ENCODE results near the gene SNX10.

The SNX10 gene

GRCh38 chr7:26399736-26400135 is 108.1 kb downstream of the SNX10 start:
- DNase-seq (ENCODE audit: low read depth, low spot score): no peak

- no peak for DNase-seq (ENCODE audit: low read depth, low spot score)
Measured at GRCh38 chr7:26403640-26404039, 112.0 kb downstream of the SNX10 start.

DNA sequence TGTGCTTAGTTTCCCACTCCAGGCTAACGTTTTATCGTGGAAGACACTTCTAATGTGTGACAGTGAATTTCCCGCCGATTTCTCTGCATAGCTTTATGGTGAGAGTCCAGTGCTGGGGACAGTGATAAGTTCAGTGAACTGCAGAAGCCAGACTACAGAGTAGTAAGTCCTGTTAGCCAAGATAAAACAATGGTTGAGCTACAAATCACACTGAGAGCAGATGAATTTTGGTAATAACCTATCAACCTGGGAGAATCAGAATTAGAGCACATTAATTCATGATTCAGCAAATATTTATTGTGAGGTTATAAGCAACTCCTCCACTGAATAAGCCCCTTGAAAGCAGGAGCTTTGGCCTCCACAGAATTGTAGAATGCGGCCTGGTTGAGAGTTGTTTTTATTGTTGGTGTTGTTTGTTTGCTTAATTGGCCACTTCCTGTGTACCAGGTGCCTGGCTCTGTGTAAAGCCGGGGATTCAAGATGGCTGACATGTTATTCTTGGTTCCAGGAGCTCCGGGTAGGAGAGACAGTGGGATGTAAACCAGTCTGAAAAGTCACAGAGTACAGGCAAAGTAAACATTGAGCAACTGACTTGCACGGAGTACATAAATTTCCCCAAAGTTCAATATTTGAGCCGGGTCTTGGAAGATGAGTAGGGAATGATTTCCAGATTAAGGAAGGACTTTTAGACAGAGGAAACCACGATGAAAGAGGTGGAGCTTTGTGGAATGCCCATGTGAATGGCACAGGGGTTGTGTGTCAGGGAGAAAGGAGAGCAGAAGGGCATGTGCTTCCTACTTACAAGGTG is 112.7 kb downstream of the SNX10 start:
- DNase-seq (ENCODE audit: low read depth, low spot score): no peak

- DNase-seq (ENCODE audit: low read depth, low spot score): no peak
Measured at GRCh38 chr7:26406433-26406832, 114.8 kb downstream of the SNX10 start.

GRCh38 chr7:26409661-26410547 is 118.2 kb downstream of the SNX10 start:
- no peak for DNase-seq (ENCODE audit: low read depth, low spot score)

DNA sequence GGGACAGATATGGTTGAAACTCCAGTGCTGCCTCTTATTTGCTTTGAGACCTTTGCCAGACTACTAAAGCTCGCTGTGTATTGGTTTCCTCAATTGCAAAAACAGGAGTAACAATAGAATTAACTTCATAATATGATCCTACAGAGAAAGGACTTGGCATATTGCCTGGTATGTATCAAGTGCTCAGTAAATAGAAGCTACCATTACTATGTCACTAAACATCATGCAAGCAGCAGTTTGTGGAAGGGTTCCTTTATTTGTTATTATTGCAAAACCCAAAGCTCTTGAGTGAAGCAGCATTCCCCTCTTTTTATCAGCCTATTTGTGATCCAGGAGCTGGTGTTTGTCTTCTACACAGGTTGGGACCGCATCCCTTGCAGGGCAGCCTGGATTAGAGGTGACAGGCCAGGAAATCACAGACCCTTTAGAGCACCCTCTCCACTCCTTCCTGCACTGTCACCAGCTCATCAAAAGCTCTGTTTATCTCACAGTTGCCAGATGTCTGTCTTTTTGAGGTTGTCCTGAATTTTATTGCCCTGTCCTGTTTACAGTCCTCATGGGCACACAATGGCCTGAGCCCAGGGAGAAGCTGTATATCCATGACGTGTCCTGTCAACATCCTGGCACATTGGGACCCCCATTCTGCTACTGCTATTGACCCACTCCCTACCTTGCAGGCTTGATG is 121.5 kb downstream of the SNX10 start:
- no peak for DNase-seq (ENCODE audit: low read depth, low spot score)

GRCh38 chr7:26416004-26416403 is 124.3 kb downstream of the SNX10 start:
- no peak for DNase-seq (ENCODE audit: low read depth, low spot score)

- no peak for DNase-seq (ENCODE audit: low read depth, low spot score)
Measured at GRCh38 chr7:26417911-26418413, 126.3 kb downstream of the SNX10 start.

- DNase-seq (ENCODE audit: low read depth, low spot score): no peak
Measured at GRCh38 chr7:26419198-26419597, 127.5 kb downstream of the SNX10 start.

- DNase-seq (ENCODE audit: low read depth, low spot score): no peak
Measured at GRCh38 chr7:26420422-26421019, 128.9 kb downstream of the SNX10 start.

- DNase-seq (ENCODE audit: low read depth, low spot score): no peak
Measured at GRCh38 chr7:26422761-26423160, 131.1 kb downstream of the SNX10 start.

- no peak for DNase-seq (ENCODE audit: low read depth, low spot score)
Measured at GRCh38 chr7:26423436-26423835, 131.8 kb downstream of the SNX10 start.
